Measurements from ENCODE around the gene ZNF304. TPM values are rescaled to one million over a fixed set of nuclear protein-coding genes. Genes with fewer than 3 reads are reported as not detected.

ZNF304 gene
- 13.5 TPM for total RNA-seq

- peak; percentile 99 for DNase-seq
These were observed at the start of gene ZNF304 for GRCh38 chr19:57350877-57351805. TSS of gene ZNF304 (plus strand) at chr19:57351271. CDS start at chr19:57351665, 394 bp downstream.

- no peak for DNase-seq
These were observed 49.0 kb upstream of the ZNF304 start for GRCh38 chr19:57302020-57302465.

GRCh38 chr19:57302727-57303401 is 48.2 kb upstream of the ZNF304 start:
- peak; percentile 12 for DNase-seq

- no peak for DNase-seq
These were observed 46.0 kb upstream of the ZNF304 start for GRCh38 chr19:57305056-57305455.

DNA sequence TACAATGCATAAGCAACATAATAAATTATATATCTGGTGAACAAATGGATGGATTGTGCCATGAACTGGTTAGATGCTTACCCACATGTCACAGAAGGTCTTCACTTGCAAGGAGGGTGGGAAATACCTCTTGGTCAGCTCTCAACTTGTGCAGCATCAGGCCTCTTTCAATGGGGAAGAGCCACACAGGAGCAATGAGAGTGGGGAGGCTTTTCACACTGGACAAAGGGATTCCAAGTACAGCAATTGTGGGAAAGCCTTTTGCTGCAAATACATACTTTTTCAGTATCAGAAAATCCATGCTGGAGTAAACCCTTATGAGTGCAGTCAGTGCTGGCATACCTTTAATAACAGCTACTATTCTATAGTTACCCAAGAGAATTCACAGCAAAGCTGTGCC is 42.6 kb upstream of the ZNF304 start:
- DNase-seq, result no peak

DNA sequence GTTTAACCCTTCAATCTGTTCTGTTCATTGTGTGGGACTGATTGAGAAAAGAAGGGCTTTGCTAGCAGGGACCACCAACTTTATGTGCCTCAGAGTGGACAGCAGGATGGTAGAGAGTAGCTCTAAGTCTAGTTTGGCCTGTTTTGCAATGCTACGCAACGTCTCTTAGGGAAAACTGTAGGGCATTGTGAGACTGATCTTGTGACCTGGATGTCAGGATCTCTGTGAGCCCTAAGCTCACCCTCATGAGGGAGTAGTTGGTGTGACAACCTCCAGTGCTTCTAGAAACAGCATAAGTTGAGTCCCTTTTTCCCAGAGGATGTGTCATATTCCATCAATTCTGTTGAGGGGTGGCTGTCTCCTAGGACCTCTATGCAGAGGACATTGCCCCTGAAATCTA is 40.3 kb upstream of the ZNF304 start:
- no peak for DNase-seq

- no peak for DNase-seq
These were observed 36.9 kb upstream of the ZNF304 start for GRCh38 chr19:57314146-57314545.

GRCh38 chr19:57317503-57317902 is 33.6 kb upstream of the ZNF304 start:
- DNase-seq, result no peak

GRCh38 chr19:57319869-57320179 is 31.2 kb upstream of the ZNF304 start:
- DNase-seq, result no peak

DNA sequence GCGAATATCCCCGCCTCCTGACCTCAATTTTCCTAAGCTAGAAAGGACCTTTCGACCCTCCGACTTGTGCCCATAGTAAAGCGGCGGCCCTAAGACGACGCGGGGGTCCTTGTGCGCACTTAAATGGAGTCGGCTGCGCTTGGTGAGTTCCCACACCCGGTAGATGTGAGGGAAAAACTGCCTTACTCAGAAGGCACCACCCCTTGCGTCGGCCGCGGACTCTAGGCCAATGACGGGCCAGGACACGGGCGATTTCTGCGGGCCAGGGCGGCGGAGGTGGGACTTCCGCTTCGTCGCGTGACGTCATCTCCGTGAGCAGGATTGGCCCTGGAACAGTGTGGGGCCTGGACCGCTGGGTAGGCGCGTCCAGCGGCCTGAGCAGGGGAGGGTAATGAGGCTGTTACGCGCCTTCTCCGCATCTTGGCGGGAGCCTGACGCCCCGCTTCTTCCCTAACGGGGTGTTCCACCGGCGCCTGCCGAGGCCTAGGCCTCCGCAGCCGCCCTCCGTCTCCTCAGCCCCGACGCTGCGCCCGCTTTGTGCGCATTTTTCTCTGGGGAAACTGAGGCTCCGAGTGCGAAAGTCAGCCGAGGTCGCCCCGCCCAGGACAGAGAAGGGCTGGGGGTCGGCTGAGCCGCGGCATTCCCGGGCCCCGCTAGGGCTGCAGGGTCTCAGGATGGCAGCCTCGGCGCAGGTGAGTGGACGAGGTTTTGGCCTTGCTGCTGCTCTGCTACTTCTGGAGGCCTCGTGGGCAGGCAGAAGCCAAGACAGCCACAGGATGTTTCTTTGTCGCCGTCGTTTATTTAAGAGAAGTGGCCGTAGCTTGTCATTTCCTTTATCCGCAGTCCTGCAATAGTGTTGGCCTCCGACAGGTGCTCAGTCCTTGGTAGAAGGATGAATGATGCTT is 30.6 kb upstream of the ZNF304 start, which contains the start of gene ZNF543:
ZNF543 (plus strand) TSS at position 293 of the 905 bp plus-strand sequence; CDS start at position 675, 382 bp downstream.
- DNase-seq, result peak; percentile 99

- DNase-seq, result no peak
These were observed 30.0 kb upstream of the ZNF304 start for GRCh38 chr19:57321116-57321515.

- DNase-seq, result no peak
These were observed 29.3 kb upstream of the ZNF304 start for GRCh38 chr19:57321751-57322150.

DNA sequence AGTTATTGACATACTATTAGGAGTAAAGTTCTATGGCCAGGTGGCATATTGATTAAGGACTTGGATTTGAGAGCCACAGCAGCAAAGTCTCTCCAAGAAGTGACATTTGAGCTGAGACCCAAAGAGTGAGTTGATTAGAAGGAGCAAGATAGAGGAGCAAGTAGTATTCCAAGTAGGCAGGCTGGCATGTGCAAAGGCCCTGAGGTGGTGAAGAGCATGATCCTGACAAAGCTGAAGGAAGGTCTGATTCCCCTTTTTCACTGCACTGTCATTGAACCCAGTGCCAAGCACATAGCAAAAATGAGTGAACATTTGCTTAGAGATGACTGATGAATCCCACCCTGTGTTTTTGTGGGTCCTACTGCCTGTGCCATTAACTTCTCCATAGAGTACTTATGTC is 26.1 kb upstream of the ZNF304 start:
- no peak for DNase-seq

GRCh38 chr19:57327993-57328392 is 23.1 kb upstream of the ZNF304 start:
- no peak for DNase-seq

DNA sequence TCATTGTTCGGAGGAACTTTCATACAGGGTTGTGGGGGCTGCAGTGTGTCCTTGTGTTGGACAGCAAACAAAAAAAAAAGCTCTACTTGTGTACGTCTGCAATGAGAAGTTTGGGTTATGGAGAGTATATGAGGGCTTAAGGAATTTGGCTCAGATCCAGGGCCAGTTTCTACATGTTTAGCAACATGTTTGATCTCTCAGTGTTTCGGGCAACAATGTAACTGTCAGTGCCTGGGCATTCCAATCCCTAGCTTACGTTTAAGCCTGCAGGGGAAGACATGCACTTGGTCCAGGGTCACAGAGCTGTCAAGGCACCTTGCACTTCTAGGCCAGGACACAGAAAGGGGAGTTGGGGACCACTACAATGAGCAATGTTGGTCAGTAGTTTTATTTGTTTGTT is 16.9 kb upstream of the ZNF304 start:
- DNase-seq, result peak; percentile 37

DNA sequence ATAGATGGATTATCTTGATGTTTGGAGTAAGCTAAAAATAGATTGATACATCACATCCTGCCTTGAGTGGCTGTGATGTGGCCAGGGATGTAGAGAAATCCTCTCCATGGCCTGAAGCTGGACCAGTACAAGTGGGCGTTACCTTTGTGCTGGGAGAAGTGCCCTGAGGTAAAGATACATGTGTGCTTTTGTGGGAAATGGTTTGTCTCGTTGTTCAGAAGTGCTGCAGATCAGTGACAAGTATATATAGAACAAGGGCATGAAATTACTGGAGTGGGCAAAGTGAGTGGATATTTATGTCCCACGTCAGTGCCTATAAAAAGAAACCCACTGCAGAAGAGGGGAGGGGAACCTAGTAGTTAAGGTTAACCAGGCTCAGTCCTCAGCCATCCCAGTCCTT is 12.2 kb upstream of the ZNF304 start:
- peak; percentile 22 for DNase-seq

DNA sequence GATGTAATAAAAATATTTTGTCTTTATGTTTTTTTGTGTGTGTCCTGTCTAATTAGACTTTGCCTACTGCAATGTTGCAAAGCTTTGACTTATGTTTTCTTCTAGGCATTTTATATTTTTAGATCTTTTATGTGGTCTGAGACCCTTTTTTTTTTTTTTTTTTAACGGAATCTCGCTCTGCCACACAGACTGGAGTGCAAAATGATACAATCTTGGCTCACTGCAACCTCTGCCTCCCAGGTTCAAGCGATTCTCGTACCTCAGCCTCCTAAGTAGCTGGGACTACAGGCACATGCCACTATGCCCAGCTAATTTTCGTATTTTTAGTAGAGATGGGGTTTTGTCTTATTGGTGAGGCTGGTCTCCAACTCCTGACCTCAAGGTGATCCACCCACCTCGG is 8.5 kb upstream of the ZNF304 start:
- no peak for DNase-seq

- DNase-seq, result no peak
These were observed 2.9 kb upstream of the ZNF304 start for GRCh38 chr19:57348136-57348535.

- DNase-seq, result no peak
These were observed 796 bp downstream of the ZNF304 start for GRCh38 chr19:57351867-57352266.

- no peak for DNase-seq
These were observed 4.8 kb downstream of the ZNF304 start for GRCh38 chr19:57355916-57356315.

GRCh38 chr19:57357406-57357805 is 6.3 kb downstream of the ZNF304 start:
- no peak for DNase-seq

DNA sequence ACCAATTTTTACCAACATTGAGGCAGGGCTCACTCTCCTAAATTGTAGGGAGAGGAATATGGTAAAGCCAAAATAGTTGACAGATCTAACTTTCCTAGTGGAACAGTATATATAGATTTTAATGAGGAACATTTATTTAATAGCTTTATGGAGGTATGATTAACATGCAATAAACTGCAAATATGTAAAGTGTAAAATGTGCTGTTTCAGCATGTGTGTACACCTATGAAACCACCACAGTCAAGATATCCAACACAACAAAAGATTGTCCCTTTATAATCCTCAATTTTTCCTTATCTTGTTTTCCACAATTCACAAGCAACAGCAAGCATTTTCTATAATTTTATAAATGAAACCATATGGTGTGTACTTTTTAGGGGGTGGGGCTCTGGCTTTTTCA is 8.2 kb downstream of the ZNF304 start:
- no peak for DNase-seq
